C4-2B (cell line): ENCODE measurements around the gene TRPC4.

Experiments used
- ZFX ChIP-seq: fragments of 450-650 bp; IDR thresholded peaks from 2 replicates; pipeline ENCODE4 v1.6.1; 2017
- TF ChIP-seq, protein P1 (sequence below): fragments of 450-650 bp; conservative IDR thresholded peaks from 2 replicates; pipeline ENCODE4 v1.5.1; 2017; ENCODE audit warnings: mild to moderate bottlenecking

GRCh38 chr13:37769078-37769477 is 100.5 kb downstream of the TRPC4 start:
- TF ChIP-seq, protein P1, sequence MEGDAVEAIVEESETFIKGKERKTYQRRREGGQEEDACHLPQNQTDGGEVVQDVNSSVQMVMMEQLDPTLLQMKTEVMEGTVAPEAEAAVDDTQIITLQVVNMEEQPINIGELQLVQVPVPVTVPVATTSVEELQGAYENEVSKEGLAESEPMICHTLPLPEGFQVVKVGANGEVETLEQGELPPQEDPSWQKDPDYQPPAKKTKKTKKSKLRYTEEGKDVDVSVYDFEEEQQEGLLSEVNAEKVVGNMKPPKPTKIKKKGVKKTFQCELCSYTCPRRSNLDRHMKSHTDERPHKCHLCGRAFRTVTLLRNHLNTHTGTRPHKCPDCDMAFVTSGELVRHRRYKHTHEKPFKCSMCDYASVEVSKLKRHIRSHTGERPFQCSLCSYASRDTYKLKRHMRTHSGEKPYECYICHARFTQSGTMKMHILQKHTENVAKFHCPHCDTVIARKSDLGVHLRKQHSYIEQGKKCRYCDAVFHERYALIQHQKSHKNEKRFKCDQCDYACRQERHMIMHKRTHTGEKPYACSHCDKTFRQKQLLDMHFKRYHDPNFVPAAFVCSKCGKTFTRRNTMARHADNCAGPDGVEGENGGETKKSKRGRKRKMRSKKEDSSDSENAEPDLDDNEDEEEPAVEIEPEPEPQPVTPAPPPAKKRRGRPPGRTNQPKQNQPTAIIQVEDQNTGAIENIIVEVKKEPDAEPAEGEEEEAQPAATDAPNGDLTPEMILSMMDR: peak; percentile 59
- no peak for TF ChIP-seq ZFX
